HG02840 (cell line): ENCODE data around the gene MRPL34.

ENCODE experiments used
- ATAC-seq: cut with Tn5 transposase; IDR thresholded peaks from one replicate; pipeline ENCODE4 v1.9.1; 2021; ENCODE audit warnings: mild to moderate bottlenecking, moderate library complexity, moderate number of reproducible peaks; ENCODE audit not compliant: unreplicated experiment, low FRiP score

MRPL34 gene

GRCh38 chr19:17339088-17339741 lies 33.5 kb downstream of the MRPL34 start:
- ATAC-seq, result no peak

- no peak for ATAC-seq
These were observed 34.7 kb downstream of the MRPL34 start for GRCh38 chr19:17340302-17340870.

GRCh38 chr19:17340871-17341357 lies 35.2 kb downstream of the MRPL34 start:
- no peak for ATAC-seq

GRCh38 chr19:17341386-17341785 lies 35.7 kb downstream of the MRPL34 start:
- no peak for ATAC-seq

GRCh38 chr19:17341845-17342244 lies 36.2 kb downstream of the MRPL34 start:
- no peak for ATAC-seq

GRCh38 chr19:17346109-17346671 lies 40.5 kb downstream of the MRPL34 start:
- no peak for ATAC-seq

- ATAC-seq, result no peak
These were observed 41.7 kb downstream of the MRPL34 start for GRCh38 chr19:17347361-17347760.

- ATAC-seq, result no peak
These were observed 42.2 kb downstream of the MRPL34 start for GRCh38 chr19:17347877-17348276.

GRCh38 chr19:17348700-17349099 lies 43.0 kb downstream of the MRPL34 start:
- ATAC-seq, result no peak

GRCh38 chr19:17351815-17352435 lies 46.3 kb downstream of the MRPL34 start:
- ATAC-seq, result no peak

- ATAC-seq, result no peak
These were observed 47.1 kb downstream of the MRPL34 start for GRCh38 chr19:17352608-17353280.

GRCh38 chr19:17353386-17353785 lies 47.7 kb downstream of the MRPL34 start:
- ATAC-seq, result no peak
